Measurements from ENCODE around the gene RARA.

The RARA gene

GRCh38 chr17:40309031-40309948 is at the start of gene RARA:
Gene RARA (plus strand): TSS chr17:40309180. CDS start chr17:40331219, 22,039 bp downstream.
- no peak for DNase-seq (ENCODE audit: low read depth)

GRCh38 chr17:40259505-40259904 is 49.5 kb upstream of the RARA start:
- DNase-seq (ENCODE audit: low read depth): no peak

GRCh38 chr17:40260528-40260927 is 48.5 kb upstream of the RARA start:
- DNase-seq (ENCODE audit: low read depth): no peak

GRCh38 chr17:40264458-40265185 is 44.4 kb upstream of the RARA start:
- no peak for DNase-seq (ENCODE audit: low read depth)

DNA sequence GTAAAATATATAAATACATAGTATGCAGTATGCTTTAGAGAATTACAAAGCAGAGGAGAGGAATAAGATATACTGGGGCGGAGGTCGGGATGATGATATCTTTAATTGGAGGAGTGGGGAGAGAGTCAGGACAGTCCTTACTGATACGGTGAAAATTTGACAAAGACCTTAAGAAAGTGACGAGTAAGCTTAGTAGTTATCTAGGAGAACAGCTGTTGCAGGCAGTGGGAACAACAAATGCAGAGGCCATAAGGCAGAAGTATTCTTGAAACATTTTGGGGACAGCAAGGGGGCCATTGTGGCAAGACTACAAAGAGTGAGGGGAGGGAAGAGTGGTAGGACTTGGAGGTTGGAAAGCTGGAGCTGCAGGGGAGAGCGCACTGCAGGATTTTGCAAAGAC is 43.6 kb upstream of the RARA start:
- no peak for DNase-seq (ENCODE audit: low read depth)

- no peak for DNase-seq (ENCODE audit: low read depth)
These were observed 42.1 kb upstream of the RARA start for GRCh38 chr17:40266882-40267281.

DNA sequence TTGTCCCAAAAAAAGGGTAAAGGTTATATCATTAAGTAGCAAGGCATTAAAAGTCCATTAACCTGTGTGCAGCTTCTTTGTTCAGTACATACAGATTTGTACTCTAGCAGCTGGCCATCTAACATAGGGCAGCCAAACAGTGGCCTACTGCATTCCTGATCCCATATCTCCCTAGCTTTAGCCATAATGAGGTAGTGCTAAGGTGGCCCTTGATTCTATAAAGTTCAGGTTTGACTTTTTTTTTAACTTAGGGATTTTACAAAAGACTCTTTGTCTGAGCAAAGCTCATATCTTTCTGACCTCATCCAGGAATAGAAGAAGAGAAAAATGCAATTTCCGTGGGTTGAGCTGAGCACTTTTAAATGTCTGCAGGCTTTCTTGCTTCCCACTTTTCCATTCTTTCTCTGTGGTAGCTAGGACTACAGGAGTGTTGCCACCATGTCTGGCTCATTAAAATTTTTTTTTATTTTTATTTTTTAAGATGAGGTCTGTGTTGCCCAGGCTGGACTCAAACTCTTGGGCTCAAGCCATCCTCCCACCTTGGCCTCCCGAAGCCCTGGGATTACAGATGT is 40.8 kb upstream of the RARA start:
- DNase-seq (ENCODE audit: low read depth): no peak

- DNase-seq (ENCODE audit: low read depth): no peak
These were observed 30.6 kb upstream of the RARA start for GRCh38 chr17:40278414-40278813.

DNA sequence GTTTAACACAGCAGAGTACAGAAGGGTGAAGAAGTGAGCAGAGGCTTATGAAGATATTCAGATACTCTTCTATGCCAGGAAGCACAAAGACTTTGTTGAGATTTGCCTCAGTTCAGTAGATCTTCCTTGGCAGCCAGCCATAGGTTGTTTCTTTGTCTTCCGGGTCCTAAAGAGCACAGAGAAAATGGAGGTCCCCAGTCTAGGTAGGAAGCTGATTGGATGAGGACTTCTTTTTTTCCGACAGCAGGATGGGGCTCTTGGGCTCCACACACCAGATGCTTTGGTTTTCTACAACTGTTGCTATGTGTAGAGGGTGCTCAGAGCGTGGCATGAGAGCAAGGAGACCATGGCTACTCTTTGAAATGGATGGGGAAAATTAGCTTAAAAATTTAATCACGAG is 29.6 kb upstream of the RARA start:
- no peak for DNase-seq (ENCODE audit: low read depth)

- no peak for DNase-seq (ENCODE audit: low read depth)
These were observed 27.3 kb upstream of the RARA start for GRCh38 chr17:40281663-40282062.

- DNase-seq (ENCODE audit: low read depth): no peak
These were observed 25.3 kb upstream of the RARA start for GRCh38 chr17:40283662-40284061.

DNA sequence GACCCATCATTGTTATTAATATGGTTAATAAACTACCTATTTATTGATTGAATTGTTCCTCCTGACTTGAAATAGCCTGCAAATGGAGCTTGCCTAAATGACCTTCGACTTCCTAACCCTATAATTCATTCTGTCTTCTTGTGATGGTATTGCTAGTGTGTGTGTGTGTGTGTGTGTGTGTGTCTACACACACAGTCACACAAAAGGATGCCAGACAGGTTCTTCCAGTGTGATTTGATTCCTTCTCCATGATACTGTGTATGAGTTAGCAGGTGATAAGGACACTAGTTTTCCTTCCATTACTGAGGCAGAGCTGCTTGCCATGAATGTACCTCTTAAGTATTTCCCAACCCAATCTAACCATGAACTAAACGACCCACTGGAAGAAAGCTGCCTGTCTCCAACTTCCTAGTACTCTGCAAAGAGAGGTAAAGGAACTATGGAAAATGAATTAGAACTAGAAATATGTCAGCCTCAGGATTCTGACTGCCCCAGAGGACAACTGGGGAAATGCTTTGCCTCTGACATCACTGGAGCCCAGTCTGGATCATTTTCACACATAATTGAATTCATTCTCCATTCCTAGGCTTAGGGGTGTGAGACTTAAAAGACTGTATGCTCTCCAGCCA is 24.8 kb upstream of the RARA start:
- no peak for DNase-seq (ENCODE audit: low read depth)

GRCh38 chr17:40286473-40286872 is 22.5 kb upstream of the RARA start:
- DNase-seq (ENCODE audit: low read depth): no peak

DNA sequence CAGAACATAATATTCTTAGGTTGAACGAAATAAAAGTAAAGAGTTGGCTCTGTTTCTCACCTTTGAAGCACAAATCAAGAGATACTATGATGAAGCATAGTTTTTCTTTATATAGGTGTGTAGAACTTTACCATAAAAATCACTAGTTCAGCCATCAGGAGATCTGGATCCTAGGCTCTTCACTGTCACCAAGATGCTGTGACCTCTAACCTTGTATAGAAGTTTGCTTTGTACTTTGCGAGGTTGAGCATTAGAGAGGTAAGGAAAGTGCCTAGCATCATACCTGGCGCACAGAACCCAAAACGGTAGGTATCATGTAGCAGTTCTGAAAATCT is 21.9 kb upstream of the RARA start:
- no peak for DNase-seq (ENCODE audit: low read depth)

DNA sequence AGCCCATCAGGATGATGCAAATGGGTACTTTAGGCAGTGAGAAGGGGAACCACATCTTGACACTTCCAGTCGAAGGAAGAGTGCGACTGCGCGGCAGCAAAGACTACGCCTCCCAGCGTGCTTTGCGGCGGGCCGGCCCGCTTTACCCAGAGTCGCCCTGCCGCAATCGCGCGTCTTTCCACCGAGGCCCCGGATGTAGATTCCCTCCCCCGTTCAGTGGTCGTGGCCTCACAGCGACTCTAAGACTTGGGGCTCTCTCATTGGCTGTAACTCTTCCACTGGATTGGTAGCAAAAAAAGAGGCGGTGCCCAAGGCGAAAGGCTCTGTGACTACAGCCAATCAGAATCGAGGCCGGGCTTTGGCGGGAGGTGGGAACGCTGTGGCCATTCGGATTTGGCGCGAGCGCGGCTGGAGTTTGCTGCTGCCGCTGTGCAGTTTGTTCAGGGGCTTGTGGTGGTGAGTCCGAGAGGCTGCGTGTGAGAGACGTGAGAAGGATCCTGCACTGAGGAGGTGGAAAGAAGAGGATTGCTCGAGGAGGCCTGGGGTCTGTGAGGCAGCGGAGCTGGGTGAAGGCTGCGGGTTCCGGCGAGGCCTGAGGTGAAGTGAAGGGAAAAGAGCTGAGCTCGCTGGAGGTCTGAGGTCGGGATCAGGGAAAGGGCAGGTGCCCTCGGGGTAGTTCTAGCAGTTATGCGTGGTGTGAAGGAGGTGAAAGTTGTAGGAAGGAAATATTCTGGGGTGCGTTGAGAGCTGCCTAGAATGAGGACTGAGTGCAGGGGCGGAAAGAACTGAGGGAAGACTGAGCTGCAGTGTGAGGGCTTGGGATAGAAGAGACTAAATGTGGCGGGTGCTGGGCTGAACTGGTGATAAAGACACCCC is 21.2 kb upstream of the RARA start, which contains the start of gene CDC6:
CDC6 (plus strand) TSS at position 386 of the 876 bp plus-strand sequence. CDS start 1,542 bp downstream, outside the sequence.
- DNase-seq (ENCODE audit: low read depth): peak; percentile 98

DNA sequence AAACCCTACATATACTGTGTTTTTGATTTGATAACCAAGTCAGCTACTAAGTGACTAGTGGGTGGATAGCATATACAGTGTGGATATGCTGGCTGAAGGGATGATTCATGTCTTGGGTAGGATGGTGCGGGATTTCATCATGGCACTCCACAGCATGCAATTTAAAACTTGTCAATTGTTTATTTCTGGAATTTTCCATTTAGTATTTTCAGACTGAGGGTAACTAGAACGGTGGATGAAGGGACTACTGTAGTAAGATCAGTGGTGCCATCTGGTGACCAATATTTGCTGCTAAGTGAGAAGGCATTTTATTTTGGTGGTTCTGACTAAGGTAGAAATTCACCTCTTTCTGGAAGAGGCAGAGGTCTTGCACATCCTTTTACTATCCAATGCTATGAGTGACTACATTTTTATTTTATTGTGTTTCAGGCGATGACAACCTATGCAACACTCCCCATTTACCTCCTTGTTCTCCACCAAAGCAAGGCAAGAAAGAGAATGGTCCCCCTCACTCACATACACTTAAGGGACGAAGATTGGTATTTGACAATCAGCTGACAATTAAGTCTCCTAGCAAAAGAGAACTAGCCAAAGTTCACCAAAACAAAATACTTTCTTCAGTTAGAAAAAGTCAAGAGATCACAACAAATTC is 18.2 kb upstream of the RARA start:
- DNase-seq (ENCODE audit: low read depth): no peak

GRCh38 chr17:40291281-40291664 is 17.7 kb upstream of the RARA start:
- no peak for DNase-seq (ENCODE audit: low read depth)

DNA sequence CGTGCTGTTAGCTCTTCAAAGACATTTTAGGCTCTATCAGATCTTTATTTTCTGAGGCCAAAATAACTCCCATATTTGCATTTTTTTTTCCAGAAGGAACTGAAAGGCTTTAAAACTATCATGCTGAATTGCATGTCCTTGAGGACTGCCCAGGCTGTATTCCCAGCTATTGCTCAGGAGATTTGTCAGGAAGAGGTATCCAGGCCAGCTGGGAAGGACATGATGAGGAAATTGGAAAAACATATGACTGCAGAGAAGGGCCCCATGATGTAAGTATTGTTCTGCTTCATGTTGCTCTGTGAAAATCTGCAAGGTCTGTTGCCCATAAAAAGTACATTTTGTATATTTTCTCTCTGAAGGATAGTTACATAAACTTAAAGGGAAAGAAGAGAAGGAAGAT is 15.6 kb upstream of the RARA start:
- no peak for DNase-seq (ENCODE audit: low read depth)

DNA sequence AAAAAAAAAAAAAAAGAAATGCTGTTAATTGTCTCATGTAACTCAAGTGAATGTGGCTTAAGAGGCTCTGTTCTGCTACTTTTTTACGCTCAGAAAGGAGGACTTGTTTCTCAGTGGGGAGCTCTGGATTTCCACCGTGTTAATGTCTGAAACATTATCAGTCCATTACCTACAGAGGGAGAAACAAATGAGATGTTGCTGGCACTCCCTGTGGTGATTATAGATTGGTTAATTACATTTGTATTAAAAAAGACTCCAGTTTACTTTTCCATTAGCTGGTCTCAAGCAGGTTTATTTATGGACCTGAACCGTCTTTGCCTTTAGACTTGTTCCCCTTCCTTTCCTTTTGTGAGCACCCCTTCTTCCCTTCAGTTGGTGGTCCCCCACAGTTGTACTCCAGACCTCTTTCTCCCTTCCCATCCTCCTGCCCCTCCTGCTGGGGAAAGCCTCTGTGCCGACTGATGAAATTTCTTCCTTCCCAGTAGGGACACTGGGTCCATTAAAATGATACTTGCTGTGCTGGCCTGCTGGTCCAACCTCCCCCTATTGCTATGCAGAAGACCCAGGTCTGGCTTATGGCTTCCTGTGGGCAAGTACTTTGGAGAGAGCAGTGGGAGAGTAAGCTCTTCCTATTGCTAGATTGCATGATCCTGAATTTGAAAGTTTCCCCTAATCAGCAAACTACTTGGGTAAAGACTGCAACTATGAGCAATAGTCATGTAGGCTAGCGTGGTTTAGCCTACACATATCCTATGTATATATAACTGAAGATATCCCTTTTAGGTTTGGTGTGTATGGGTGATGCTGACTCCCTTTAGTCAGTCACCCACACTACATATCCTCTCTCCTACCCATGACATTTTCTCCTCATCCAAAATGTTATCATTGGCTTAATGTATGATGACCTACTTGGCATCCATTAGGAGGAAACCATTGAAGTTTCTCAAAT is 13.2 kb upstream of the RARA start:
- no peak for DNase-seq (ENCODE audit: low read depth)

DNA sequence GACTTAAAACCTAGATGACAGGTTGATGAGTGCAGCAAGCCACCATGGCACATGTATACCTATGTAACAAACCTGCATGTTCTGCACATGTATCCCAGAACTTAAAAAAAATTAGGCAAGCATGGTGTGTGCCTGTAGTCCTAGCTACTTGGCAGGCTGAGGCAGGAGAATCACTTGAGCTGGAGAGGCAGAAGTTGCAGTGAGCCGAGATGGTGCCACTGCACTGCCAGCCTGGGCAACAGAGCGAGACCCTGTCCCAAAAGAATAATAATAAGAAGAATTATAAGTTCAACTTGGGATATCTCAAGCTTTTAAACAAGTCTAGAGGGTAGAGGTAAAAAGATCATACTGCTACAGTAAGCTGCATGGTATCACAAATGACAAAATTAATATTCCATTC is 11.5 kb upstream of the RARA start:
- no peak for DNase-seq (ENCODE audit: low read depth)
